Stimulated activated CD8-positive, alpha-beta memory T cell treated with anti-CD3 and anti-CD28 coated beads, Interleukin-7, amount 100 ng/mL, for 24 hours (primary cell): ENCODE results near the gene TRIM75.
"Not testable (repeated sequence)": the region's sequence is repeated elsewhere in the genome, so short reads cannot be mapped to it uniquely, and the experiment has no call there.

Source experiments
- DNase-seq: peaks from one replicate; pipeline ENCODE4 v3.0.0-alpha.2; 2020; ENCODE audit warnings: low read depth

Gene TRIM75

DNA sequence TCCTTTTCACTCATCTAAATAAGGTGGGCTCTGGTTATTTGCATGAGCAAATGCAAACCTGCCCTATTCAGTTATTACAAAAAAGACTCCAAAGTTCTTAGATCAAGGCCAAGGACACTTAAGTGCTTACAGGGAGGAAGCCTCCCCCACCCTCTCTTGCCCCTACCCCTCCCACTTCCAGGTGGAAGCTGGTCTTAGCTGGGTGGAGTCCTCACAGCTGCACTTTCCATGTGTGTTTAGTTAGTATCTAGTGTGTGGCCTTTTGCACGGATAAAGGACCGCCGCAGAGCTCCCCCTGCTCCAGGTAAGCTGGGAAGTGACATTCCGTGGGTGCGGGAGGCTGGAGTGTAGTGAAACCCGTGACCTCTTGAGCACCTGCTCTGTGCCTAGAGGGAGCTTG is at the start of gene TRIM75:
Gene TRIM75, plus strand, starts transcription at position 222 of the 400 bp plus-strand sequence. CDS start 5,282 bp downstream, outside the sequence.
- no peak for DNase-seq

DNA sequence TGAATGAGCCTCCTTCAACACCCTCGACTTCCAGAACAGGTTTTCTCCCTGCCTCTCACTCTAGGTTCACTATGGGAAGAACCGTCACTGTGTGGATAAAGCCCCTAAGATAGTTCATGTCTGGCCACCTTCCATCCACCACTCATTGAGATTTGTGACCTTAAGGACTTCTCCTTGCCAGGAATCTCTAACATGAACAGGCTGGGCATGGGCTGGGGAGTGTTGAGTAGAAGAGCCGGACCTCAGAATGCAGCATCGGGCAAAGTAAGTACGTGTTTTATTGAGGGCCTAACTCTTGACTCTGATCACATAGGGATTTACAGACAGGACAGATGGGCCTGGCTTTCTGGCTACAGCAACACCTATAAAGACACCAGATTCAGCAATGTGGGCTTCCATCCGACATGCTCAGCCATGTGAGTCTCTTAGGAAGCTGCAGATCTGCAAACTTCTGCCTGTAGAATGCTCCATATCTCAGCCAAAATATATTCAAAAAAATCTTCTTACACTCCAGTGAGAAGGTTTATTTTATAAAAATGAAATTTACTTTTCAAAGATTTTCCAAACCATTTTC is 48.2 kb upstream of the TRIM75 start:
- DNase-seq = no peak

GRCh38 chr4:165006456-165006855 is 47.2 kb upstream of the TRIM75 start:
- no peak for DNase-seq

GRCh38 chr4:165006886-165007285 is 46.8 kb upstream of the TRIM75 start:
- no peak for DNase-seq

GRCh38 chr4:165009493-165010227 is 44.0 kb upstream of the TRIM75 start:
- DNase-seq = no peak

DNA sequence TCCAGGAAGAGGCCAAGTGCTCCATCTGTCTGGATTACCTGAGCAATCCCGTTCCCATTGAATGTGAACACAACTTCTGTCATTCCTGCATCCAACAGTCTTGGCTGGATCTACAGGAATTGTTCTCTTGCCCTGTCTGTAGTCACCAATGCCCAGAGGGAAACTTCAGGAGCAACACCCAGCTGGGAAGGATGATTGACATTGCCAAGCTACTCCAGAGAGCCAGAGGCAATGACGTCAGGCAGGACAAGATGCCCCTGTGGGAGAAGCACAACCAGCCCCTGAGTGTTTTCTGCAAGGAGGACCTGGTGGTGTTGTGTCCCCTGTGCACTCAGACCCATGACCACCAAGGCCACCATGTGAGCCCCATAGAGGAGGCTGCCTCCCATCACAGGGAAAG is 43.2 kb upstream of the TRIM75 start:
- no peak for DNase-seq

DNA sequence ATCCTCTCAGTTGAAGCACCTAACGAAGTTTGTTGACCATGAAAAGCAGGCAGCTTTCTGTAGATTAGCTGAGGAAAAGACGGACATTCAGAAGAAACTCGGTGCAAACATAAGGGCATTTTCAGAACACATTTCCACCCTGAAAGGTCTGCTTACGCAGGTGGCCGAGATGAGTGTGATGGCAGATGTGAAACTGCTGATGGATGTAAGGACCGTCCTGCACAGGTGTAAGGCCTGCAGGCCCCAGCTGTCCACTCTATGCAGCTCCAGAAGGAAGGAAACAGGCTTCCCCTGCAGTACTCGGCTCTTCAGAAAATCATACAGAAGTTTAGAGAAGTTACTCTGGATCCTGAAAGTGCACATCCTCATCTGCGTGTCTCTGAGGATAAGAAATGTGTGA is 42.7 kb upstream of the TRIM75 start:
- DNase-seq = no peak

DNA sequence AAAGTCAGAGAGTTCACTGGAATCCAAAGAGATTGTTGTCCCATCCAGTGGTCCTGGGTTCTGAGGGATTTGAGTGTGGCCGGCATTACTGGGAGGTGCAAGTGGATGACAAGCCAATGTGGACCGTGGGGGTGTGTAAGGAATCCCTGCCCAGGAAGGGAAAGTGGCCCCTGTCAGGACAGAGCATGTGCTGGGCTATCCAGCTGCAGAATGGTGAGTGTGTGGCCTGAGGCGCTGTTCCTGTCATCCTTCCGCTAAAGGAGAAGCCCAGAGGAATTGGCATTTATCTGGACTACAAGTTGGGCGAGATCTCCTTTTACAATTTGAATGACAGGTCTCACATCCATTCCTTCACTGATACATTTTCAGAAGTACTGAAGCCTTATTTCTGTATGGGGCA is 42.3 kb upstream of the TRIM75 start:
- no peak for DNase-seq

- no peak for DNase-seq
These were observed 40.0 kb upstream of the TRIM75 start for GRCh38 chr4:165013691-165014090.

DNA sequence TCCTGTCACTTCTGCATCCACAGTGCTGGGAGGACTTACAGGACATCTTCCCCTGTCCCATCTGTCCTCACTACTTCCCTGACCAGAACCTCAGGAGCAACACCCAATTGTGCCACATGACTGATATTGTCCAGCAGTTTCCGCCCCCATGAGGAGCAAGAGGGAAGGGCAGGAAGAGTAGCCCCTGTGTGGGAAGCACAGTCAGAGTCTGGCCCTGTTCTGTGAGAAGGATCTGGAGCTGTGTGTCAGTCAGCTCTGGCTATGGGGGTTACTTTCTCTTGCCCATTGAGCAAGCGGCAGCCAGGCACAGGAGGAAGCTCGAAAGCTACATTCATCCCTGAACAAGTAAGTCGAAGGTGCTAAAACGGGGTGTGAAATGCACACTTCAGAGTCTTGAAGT is 36.7 kb upstream of the TRIM75 start:
- no peak for DNase-seq

- not testable (repeated sequence) for DNase-seq
These were observed 33.7 kb upstream of the TRIM75 start for GRCh38 chr4:165019995-165020394.

- DNase-seq = not testable (repeated sequence)
These were observed 27.9 kb upstream of the TRIM75 start for GRCh38 chr4:165025782-165026181.

- DNase-seq = no peak
These were observed 25.8 kb upstream of the TRIM75 start for GRCh38 chr4:165027762-165028402.

DNA sequence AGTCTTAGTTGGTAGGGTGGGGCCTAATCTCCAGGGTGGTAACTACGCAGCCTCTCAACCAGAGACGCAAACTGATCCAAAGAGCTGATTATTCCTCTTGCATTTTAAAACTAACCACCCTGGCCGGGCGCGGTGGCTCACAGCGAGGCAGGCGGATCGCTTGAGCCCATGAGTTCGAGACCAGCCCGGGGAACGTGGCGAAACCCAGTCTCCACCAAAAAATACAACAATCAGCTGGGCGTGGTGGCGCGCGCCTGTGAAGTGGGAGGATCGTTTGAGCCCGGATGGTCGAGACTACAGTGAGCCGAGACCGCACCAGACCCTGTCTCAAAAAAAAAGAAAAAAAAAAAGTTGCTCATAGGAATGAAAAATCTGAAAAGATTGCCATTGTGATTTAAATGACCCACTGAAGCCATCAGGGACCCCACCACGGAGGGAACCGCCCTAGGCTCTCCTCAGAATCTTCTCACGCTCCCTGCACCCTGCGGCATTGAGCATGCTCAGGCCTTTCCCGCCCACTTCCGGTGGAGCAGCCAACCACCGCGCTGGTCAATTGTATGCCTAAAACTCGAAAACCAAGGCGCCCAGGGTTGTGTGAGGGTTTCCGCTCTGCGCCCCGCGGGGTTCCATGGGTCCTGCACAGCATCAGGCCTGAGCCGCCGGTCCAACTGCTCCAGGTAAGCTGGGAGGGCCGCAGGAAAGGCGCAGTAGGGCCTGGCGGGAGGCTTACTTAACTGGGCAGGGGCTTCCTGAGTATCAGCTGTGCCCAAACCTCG is 22.0 kb upstream of the TRIM75 start, which contains the start of gene TRIM60:
Gene TRIM60, plus strand, starts transcription at position 564 of the 776 bp plus-strand sequence. CDS start 8,074 bp downstream, outside the sequence.
- DNase-seq = no peak

GRCh38 chr4:165048170-165048569 is 5.5 kb upstream of the TRIM75 start:
- DNase-seq = no peak

- no peak for DNase-seq
These were observed 1.0 kb upstream of the TRIM75 start for GRCh38 chr4:165052627-165053026.

DNA sequence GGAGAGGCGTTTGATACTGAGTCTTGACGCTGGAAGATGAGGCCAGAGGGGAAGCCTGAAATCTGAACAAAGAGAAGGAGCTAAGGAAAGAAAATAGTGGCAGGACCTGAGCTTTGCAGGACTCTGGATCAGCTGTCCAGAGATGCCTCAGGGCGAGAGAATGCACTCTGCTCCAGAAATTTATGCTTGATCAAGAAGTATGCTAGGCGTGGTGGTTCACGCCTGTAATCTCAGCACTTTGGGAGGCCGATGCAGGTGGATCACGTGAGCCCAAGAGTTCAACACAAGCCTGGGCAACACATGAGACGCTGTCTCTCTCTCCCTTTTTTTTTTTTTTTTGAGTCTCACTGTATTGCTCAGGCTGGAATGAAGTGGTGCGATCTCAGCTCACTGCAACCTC is 1.9 kb downstream of the TRIM75 start:
- DNase-seq = no peak

DNA sequence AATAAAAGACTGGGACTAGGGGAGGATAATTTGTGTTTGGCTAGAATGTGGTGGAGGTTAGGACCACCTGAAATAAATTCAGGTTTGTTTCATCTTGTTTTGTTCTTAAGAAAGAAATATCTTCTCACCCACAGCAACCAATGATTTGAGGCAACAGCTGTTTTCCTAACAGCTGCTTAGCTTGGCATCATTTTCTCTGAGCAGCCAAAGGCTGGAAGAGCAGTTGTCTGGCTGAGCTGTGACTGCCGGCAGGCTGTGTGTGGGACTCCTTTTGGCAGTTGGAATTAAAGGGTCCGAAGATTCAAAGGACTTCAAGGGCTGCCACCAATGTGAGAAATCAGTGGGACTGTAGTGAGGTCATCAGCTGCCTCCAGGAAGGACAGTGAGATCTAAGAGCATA is 5.0 kb downstream of the TRIM75 start:
- no peak for DNase-seq

DNA sequence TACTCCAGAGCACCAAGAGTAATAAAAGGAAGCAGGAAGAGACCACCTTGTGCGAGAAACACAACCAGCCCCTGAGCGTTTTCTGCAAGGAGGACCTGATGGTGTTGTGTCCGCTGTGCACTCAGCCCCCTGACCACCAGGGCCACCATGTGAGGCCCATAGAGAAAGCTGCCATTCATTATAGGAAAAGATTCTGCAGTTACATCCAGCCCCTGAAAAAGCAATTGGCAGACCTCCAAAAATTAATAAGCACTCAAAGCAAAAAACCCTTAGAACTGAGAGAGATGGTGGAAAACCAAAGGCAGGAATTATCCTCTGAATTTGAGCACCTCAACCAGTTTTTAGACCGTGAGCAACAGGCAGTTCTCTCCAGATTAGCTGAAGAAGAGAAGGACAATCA is 5.7 kb downstream of the TRIM75 start:
- DNase-seq = no peak

GRCh38 chr4:165060938-165061337 is 7.3 kb downstream of the TRIM75 start:
- no peak for DNase-seq

GRCh38 chr4:165070560-165070959 is 16.9 kb downstream of the TRIM75 start:
- DNase-seq = no peak

DNA sequence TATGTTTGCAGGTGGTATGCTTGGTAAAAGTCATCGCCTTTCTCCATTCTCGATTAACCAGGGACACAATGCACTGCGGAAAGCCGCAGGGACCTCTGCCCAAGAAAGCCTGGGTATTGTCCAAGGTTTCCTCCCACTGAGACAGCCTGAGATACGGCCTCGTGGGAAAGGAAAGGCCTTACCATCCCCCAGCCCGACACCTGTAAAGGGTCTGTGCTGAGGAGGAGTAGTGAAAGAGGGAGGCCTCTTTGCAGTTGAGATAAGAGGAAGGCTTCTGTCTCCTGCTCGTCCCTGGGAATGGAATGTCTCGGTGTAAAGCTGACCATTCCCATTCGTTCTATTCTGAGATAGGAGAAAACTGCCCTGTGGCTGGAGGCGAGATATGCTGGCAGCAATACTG is 19.7 kb downstream of the TRIM75 start:
- DNase-seq = not testable (repeated sequence)
